ENCODE results near the gene RYR1. TPM values are rescaled to one million over a fixed set of nuclear protein-coding genes. Genes with fewer than 3 reads are reported as not detected.

Gene RYR1
- total and polyA plus RNA-seq, 2 donors from 2014 or later: 0.69 to 2.8 TPM

DNA sequence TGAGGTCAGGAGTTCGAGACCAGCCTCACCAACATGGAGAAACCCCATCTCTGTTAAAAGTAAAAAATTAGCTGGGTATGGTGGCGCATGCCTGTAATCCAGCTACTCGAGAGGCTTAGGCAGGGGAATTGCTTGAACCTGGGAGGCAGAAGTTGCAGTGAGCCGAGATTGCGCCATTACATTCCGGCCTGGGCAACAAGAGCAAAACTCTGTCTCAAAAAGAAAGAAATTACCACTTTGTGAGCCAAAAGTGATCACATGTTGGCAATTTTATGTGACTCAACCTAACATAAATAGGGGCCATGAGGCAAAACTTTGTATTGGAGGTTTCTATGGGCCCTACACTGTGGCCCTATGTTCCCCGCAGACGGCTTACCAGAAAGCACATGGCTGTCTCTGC lies 112.1 kb downstream of the RYR1 start:
- TF ChIP-seq, protein P1, sequence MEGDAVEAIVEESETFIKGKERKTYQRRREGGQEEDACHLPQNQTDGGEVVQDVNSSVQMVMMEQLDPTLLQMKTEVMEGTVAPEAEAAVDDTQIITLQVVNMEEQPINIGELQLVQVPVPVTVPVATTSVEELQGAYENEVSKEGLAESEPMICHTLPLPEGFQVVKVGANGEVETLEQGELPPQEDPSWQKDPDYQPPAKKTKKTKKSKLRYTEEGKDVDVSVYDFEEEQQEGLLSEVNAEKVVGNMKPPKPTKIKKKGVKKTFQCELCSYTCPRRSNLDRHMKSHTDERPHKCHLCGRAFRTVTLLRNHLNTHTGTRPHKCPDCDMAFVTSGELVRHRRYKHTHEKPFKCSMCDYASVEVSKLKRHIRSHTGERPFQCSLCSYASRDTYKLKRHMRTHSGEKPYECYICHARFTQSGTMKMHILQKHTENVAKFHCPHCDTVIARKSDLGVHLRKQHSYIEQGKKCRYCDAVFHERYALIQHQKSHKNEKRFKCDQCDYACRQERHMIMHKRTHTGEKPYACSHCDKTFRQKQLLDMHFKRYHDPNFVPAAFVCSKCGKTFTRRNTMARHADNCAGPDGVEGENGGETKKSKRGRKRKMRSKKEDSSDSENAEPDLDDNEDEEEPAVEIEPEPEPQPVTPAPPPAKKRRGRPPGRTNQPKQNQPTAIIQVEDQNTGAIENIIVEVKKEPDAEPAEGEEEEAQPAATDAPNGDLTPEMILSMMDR (IDR thresholded peaks at IDR 0.05; ENCODE audit: borderline replicate concordance, extremely low read depth, insufficient read depth): no peak
- no peak overlapping the region for H3K4me3 ChIP-seq (ENCODE audit: low read length in 3 of 3)
- no peak for FAIRE-seq

DNA sequence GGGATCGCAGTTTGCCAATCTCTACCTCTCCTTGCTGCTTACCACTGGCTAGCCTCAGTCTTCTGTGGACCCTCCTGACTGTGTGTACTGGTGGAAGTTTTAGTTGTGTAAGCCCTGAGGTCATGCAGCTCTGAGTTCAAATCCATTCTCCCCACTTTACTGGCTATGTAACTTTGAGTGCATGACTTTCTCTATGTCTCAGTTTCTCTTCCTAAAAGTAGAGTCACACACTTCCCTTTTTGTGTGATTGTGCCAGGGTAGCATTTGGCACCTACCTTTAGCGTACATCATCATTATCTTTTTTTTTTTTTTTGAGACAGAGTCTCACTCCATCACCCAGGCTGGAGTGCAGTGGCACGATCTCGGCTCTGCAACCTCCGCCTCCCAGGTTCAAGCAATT lies 113.9 kb downstream of the RYR1 start:
- no peak overlapping the region for H3K27ac ChIP-seq (ENCODE audit: low read depth in 2 of 2, low read length in 2 of 2)
- H3K4me3 ChIP-seq (ENCODE audit: low read length in 3 of 3): no peak overlapping the region
- no peak overlapping the region for H3K9ac ChIP-seq (ENCODE audit: low read length in 3 of 3)
- FAIRE-seq (no peak), DNase-seq (no peak)
- no peaks in the 10 kb centered on the region for H3K4me1 ChIP-seq (ENCODE audit: control insufficient read depth in 2 of 3, insufficient read depth in 2 of 3, low read depth in 1 of 3, low read length in 3 of 3)
- H3K27me3 ChIP-seq (ENCODE audit: control insufficient read depth, insufficient read depth, low read length): no peaks in the 10 kb centered on the region
- H3K36me3 ChIP-seq (ENCODE audit: control insufficient read depth in 2 of 3, insufficient read depth in 3 of 3, low read length in 3 of 3): no peaks in the 10 kb centered on the region
- no peaks in the 10 kb centered on the region for H3K9me3 ChIP-seq (ENCODE audit: control insufficient read depth in 2 of 3, insufficient read depth in 1 of 3, low read length in 3 of 3)
- intact Hi-C loops (cut with DNase I): no loop called here
- TF ChIP-seq, protein P1 (IDR thresholded peaks at IDR 0.05; ENCODE audit: borderline replicate concordance, extremely low read depth, insufficient read depth): no peak

More for the DNA sequence above, 112.1 kb downstream of the RYR1 start:
- H3K4me1 ChIP-seq (ENCODE audit: control insufficient read depth in 2 of 3, insufficient read depth in 2 of 3, low read depth in 1 of 3, low read length in 3 of 3): no peaks in the 10 kb centered on the region
- intact Hi-C loops (cut with DNase I): no loop called here
- H3K9ac ChIP-seq (ENCODE audit: low read length in 3 of 3): no peak overlapping the region
- no peaks in the 10 kb centered on the region for H3K27me3 ChIP-seq (ENCODE audit: control insufficient read depth, insufficient read depth, low read length)
- no peak overlapping the region for H3K27ac ChIP-seq (ENCODE audit: low read depth in 2 of 2, low read length in 2 of 2)
- H3K36me3 ChIP-seq (ENCODE audit: control insufficient read depth in 2 of 3, insufficient read depth in 3 of 3, low read length in 3 of 3): no peaks in the 10 kb centered on the region
- DNase-seq: no peak
- H3K9me3 ChIP-seq (ENCODE audit: control insufficient read depth in 2 of 3, insufficient read depth in 1 of 3, low read length in 3 of 3): no peaks in the 10 kb centered on the region

DNA sequence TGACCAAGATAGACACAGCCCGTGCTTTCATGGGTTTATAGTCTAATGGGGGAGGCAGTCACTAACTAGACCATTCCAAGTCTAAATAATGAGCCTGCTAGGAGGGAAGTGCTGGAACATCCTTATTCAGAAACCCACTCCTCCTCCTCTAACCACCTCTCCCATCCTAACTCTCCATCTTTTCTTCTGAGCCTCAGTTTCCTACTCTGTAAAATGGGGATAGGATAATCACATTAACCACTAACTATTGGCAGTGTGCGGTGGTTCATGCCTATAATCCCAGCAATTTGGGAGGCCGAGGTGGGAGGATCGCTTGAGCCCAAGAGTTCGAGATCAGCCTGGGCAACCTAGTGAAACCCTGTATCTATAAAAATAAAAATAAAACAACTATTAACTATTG lies 115.6 kb downstream of the RYR1 start:
- Histone ChIP-seq H3K9ac (ENCODE audit: low read length in 3 of 3) (no peak overlapping the region), H3K4me1 (ENCODE audit: control insufficient read depth in 2 of 3, insufficient read depth in 2 of 3, low read depth in 1 of 3, low read length in 3 of 3) (no peaks in the 10 kb centered on the region), H3K27ac (ENCODE audit: low read depth in 2 of 2, low read length in 2 of 2) (no peak overlapping the region), H3K36me3 (ENCODE audit: control insufficient read depth in 2 of 3, insufficient read depth in 3 of 3, low read length in 3 of 3) (no peaks in the 10 kb centered on the region), H3K4me3 (ENCODE audit: low read length in 3 of 3) (no peak overlapping the region), H3K27me3 (ENCODE audit: control insufficient read depth, insufficient read depth, low read length) (no peaks in the 10 kb centered on the region), H3K9me3 (ENCODE audit: control insufficient read depth in 2 of 3, insufficient read depth in 1 of 3, low read length in 3 of 3) (no peaks in the 10 kb centered on the region)
- FAIRE-seq (no peak), DNase-seq (no peak)
- intact Hi-C loops (cut with DNase I): no loop called here
- TF ChIP-seq, protein P1 (IDR thresholded peaks at IDR 0.05; ENCODE audit: borderline replicate concordance, extremely low read depth, insufficient read depth): no peak

DNA sequence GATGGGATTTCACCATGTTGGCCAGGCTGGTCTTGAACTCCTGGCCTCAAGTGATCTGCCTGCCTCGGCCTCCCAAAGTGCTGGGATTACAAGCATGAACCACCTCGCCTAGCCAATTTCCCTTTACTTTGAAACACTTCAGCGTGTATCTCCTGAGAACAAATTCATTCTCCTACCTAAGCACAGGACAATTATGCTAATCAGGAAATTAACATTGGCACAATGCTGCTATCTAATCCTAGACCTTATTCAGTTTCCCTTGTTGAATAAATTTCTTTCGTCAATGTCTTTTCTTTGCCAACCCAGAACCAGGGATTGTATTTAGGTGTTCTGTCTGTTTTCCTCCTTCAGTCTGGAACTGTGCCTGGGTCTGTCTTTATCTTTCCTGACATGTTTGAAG lies 116.5 kb downstream of the RYR1 start:
- H3K27me3 ChIP-seq (ENCODE audit: control insufficient read depth, insufficient read depth, low read length): no peaks in the 10 kb centered on the region
- no peak for DNase-seq
- intact Hi-C loops (cut with DNase I): no loop called here
- H3K9me3 ChIP-seq (ENCODE audit: control insufficient read depth in 2 of 3, insufficient read depth in 1 of 3, low read length in 3 of 3): no peaks in the 10 kb centered on the region
- no peaks in the 10 kb centered on the region for H3K4me1 ChIP-seq (ENCODE audit: control insufficient read depth in 2 of 3, insufficient read depth in 2 of 3, low read depth in 1 of 3, low read length in 3 of 3)
- H3K27ac ChIP-seq (ENCODE audit: low read depth in 2 of 2, low read length in 2 of 2): no peak overlapping the region
- TF ChIP-seq, protein P1 (IDR thresholded peaks at IDR 0.05; ENCODE audit: borderline replicate concordance, extremely low read depth, insufficient read depth): no peak
- FAIRE-seq: no peak
- no peaks in the 10 kb centered on the region for H3K36me3 ChIP-seq (ENCODE audit: control insufficient read depth in 2 of 3, insufficient read depth in 3 of 3, low read length in 3 of 3)
- no peak overlapping the region for H3K4me3 ChIP-seq (ENCODE audit: low read length in 3 of 3)
- no peak overlapping the region for H3K9ac ChIP-seq (ENCODE audit: low read length in 3 of 3)
